ENCODE data around the gene MSL1.

The MSL1 gene

DNA sequence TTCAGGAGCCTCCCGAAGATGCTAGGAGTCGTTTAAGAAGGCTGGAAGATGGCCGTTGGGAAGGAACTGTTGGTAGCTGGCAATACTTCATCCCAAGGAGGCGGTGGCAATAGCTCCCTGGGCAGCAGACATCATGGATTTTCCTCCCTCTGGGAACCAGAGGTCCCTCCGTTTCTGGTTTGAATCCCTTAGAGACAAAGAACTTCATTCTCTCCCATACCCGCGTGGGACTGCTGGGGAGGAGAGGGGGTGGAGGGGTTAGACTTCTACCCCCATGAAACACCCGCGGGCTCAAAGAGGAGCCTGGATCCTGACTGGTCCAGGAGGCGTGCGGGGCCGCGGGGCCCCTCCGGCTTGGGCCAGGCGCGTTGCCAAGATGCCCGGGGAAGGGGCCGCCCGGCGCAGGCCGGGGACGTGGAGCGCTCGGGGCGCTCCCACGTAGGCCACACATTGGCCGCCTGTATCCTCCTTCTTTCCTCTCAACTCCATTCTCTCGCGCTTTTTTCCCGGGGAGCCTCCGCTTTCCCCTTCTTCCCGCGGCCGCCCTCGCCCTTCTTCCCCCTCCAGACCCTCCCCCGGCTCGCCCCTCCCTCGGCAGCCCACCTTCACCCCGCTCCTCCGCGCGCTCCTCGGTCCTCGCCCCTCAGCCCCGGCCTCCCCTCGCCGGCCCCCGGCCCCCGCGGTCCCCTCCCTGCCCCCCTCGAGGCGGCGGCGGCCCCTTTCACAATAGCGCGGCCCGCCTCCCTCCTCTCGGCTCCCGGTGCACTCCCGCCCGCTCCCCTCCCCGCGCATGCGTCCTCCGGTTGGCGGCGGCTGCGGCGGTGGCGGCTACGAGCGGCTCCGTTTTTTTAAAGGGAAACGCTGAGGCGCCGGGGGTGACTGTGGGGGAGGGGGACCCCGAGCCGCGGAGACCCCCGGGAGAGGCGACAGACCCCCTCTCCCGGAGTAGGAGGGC, at the start of gene MSL1:
Gene MSL1, plus strand, starts transcription at position 791 of the 955 bp plus-strand sequence. CDS start 642 bp downstream, outside the sequence.
- peak; percentile 84 for DNase-seq (ENCODE audit: low spot score)

DNA sequence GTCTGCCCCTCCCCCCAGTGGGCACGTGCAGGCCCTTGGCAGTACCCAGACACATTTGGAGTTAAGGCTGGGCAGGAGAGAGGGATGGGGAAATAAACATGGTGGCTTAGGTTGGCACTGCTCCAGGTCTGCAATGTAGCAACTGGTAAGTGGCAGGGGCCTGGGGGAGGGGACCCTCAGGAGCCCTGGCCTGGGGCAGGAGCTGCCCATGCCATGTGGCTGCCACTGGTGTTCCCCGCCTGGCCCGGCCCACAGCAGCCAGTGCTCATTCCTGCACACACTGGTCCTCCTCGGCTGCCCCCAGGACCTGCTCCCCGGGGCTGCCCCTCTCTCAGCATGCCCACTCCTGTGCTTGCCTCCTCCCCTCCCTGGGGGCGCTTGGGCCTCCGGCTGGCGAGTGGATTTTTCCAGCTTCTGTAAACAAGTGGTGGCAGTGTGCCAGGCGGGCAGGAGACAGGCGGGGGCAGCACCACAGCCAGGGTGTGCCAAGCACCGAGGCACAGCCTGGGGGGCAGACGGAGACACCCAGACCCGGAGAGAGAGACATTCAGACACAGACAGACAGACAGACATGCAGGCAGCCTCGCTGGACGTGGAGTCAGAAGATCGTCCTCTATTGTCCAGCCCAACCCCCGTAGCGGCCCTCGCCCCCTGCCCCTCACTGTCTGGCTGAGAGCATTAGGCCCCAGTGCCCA, 49.6 kb upstream of the MSL1 start:
- peak; percentile 97 for DNase-seq (ENCODE audit: low spot score)

- no peak for DNase-seq (ENCODE audit: low spot score)
Measured at GRCh38 chr17:40072735-40073346, 48.9 kb upstream of the MSL1 start.

DNA sequence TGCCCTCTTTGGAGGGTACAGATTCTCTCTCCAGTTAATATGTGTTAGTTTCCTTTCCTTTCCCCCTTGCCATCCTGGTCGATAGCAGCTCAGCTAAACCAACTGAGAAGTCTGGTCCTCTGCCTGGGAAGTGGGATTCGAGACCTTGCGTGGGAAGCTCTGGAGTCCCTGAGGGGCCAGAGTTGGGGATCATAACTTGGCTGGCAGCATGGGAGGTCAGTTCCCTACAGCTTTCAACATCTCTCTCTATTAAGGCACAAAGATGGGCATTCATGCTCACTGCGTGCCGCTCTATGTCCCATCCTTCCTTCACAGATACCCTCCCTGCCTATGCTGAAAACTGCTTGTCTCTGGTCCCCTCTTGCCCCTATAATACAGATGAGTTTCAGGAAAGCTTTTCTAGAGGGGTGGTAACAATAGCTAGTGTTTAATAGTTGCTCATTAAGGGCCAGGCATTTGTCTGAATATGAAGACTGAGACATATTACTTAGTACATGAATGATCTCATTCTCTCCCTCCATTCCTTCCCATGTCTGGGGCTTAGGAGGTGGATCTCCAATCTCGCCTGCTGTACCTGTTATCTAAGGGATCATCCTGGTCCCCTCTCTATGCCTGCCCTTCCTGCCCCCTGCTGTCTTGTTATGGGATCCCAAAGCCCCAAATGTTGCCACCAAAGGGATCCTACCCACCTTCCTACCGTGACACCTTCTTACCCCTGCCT, 48.2 kb upstream of the MSL1 start:
- DNase-seq (ENCODE audit: low spot score): peak; percentile 67

DNA sequence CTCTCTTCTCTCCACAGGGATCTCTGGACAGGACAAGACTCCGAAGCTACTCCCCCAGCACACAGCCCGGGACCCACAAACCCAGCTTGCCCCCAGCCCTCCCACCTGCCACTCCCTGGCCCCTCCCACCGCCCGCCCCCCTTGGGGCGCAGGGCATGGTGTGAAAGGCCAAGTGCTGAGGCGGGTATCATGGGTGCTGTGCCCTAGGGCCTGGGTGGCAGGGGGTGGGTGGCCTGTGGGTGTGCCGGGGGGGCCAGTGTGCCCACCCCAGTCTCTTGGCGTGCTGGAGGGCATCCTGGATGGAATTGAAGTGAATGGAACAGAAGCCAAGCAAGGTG, 47.6 kb upstream of the MSL1 start:
- no peak for DNase-seq (ENCODE audit: low spot score)

DNA sequence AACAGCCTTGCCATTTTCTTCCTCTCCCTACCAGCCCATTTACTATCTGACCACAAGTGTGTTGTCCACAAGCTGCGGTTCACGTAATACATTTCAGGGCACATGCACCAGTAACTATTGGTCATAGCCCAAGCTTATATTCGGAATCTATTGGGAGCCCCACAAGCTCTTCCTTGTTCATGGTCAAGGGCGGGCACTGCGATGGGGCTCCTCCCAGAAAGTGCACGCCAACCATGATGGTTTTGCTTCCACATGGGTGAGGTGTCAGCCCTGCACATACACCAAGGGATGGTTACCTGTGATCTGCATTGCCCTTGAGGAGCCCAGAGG, 46.9 kb upstream of the MSL1 start:
- no peak for DNase-seq (ENCODE audit: low spot score)

DNA sequence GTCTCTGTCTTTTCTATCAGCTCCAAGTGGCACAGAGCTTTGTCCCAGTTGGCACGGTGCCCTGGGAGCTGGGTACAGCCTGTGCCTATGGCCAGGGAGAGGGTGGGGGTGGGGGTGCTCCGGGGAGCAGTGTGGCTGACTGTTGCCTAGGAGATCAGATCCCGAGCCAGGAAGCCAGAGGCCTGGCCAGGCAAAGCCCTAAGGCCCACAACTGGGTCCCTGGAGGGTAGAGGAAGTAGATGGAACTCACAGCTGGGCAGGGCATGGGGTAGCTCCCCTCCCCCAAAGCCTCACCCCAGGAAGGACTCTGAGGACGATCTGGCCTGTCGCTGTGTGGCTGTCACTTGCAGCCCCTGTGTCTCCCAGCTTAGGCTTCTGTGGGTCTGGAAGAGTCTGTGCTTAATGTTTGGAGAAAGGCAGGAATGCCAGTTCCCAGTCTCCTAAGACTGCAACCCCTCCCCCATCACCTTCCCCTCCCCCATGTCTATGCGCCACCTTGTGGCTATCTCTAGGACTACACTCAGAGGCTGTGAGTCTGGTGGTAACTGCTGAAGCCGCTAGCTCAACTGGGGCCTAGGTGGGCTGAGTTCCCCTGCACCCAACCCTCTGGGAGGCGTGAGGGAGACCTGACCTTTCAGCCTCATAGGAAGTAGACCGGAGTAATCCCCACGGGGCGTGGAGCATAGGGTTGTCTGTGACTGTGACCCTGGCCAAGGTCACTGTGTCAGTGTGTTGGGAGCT, 46.4 kb upstream of the MSL1 start:
- DNase-seq (ENCODE audit: low spot score): peak; percentile 89

- no peak for DNase-seq (ENCODE audit: low spot score)
Measured at GRCh38 chr17:40075942-40076498, 45.8 kb upstream of the MSL1 start.

GRCh38 chr17:40076591-40076990, 45.2 kb upstream of the MSL1 start:
- DNase-seq (ENCODE audit: low spot score): no peak

DNA sequence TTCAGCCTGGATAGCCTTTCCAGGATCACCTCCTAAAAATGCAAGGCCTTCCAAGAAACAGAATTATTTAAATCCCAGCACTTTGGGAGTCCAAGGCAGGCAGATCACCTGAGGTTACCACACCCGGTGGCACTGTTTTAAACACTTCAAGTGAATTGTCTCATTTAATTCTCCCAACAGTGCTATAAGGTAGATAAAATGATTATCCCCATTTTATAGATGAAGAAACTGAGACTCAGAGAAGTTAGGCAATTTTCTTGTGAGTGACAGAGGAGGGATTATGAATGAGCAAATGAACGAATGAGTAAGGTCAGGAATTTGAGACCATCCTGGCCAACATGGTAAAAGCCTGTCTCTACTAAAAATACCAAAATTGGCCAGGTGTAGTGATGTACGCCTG, 42.2 kb upstream of the MSL1 start:
- no peak for DNase-seq (ENCODE audit: low spot score)

GRCh38 chr17:40084477-40084876, 37.3 kb upstream of the MSL1 start:
- DNase-seq (ENCODE audit: low spot score): no peak

DNA sequence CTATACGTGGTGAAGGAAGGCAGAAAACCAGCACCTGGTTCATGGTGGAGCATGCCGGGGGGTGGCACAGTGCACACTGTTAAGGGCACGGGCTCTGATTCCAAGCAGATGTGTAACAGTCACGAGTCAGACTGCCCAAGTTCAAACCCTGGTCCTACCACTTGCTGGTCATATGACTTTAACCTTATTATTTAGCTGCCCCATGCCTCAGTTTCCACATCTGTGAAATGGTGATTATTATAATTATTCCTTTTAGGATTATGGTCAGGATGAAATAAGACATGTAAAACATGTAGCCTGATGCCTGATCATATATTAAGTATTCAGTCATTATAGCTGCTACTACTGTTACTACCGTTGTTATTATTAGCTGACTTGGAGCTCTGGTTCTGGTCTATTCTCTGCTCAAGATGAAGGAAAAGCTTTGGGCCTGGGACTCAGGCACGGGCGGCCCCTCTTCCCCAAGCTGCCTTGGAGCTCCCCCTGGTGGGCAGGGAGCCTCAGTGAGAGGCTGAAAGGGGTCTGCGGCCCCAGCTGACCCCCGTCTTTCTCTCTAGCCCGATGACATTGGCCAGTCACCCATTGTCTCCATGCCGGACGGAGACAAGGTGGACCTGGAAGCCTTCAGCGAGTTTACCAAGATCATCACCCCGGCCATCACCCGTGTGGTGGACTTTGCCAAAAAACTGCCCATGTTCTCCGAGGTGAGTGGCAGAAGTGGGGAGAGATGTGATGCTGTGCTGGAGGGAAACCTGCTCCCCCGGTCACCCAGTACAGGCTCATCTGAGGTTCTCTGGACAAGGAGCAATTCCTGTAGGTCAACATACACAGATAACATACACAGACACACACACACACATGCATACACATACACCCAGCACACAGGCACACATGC, 35.4 kb upstream of the MSL1 start:
- DNase-seq (ENCODE audit: low spot score): no peak

DNA sequence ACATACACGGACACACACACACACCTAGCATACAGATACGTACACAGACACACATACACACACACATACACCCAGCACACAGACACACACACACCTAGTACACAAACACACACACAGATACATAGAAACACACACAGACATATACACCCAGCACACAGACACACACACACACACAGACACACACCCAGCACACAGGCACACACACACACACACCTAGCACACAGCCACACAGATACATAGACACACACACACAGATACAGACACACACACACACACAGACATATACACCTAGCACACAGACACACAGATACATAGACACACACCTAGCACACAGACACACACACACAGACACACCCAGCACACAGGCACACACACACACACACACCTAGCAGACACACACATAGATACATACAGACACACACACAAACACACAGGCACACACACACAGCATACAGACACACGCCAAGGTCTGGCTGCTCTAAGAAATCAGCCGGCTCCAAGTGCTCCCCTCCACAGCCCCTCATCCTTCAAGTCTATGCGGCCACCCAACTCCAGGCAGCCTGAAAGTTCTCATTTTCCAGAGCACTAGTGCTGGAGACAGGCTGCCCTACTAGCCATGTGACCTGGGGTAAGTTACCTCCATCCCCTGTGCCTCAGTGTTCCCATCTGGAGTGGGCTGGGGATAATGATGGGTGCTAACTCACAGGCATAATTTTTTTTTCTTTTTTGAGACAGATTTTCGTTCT, 34.5 kb upstream of the MSL1 start:
- no peak for DNase-seq (ENCODE audit: low spot score)

DNA sequence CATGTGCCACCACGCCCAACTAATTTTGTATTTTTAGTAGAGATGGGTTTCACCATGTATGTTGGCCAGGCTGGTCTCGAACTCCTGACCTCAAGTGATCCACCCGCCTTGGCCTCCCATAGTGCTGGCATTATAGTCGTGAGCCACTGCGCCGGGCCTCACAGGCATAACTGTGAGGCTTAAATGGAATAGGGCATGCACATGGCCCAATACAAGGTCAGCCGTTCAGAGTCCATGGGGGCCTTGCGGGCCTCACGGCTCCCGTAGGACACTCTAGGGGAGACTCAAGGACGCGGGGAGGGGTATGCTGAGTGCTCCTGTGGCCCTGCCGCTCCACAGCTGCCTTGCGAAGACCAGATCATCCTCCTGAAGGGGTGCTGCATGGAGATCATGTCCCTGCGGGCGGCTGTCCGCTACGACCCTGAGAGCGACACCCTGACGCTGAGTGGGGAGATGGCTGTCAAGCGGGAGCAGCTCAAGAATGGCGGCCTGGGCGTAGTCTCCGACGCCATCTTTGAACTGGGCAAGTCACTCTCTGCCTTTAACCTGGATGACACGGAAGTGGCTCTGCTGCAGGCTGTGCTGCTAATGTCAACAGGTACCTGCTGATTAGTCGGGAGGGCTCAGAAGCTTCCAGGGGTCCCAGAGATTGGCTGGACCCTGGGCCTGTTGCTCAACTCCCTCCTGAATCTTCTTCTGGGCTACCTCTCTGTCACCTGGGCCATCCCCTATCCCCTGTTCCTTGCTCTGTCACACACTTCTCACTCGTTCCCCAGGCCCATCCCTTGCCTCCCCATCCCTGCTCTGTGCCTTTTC, 33.7 kb upstream of the MSL1 start:
- no peak for DNase-seq (ENCODE audit: low spot score)

- no peak for DNase-seq (ENCODE audit: low spot score)
Measured at GRCh38 chr17:40089077-40089895, 32.5 kb upstream of the MSL1 start.

DNA sequence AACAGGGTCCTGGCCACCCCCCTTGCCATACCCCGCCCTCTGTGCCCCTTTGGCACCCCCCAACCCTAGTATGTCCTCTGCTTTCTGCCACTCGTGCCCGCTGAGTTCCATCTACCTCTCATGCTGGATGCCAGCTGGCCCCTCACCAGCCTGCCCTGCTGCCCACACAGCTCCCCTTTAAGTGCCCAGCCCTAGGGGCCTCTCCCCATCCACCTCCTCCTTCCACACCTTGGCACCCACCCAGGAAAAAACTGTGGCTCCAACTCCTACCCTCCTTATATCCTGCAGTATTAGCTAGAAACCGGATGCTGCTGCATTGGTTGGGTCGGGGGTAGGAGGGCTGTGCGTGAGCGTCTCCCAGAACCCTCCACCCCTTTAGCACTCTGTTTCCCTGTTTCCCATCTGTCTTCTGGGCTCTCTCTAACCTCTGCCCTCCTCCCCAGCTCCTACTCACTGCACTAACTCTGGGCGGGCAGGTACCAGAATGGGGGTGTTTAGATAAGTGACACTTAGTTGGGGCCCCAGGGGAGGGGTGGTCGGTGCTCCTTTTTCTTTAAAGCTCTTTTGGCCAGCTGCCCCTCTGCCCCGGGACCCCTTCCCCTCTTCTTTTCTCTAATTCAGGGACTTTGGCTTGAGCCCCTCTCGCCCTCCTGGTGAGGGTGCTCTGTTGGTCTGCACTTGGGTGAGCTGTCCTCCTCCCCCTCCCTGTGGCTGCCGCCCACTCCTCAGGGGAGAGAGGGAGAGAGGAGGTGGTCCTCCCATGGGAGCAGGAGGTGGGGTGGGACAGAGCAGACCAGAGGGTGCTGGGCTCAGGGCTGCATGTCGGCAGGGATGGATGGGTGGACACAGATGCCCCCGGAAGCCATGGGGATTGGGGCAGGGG, 31.3 kb upstream of the MSL1 start:
- DNase-seq (ENCODE audit: low spot score): no peak

All from globus pallidus (tissue), 1 donor.